ENCODE data around the gene OXT. TPM values are rescaled to one million over a fixed set of nuclear protein-coding genes. Genes with fewer than 3 reads are reported as not detected.

The OXT gene
- total RNA-seq, 1 experiment from 2014 or later = not detected

DNA sequence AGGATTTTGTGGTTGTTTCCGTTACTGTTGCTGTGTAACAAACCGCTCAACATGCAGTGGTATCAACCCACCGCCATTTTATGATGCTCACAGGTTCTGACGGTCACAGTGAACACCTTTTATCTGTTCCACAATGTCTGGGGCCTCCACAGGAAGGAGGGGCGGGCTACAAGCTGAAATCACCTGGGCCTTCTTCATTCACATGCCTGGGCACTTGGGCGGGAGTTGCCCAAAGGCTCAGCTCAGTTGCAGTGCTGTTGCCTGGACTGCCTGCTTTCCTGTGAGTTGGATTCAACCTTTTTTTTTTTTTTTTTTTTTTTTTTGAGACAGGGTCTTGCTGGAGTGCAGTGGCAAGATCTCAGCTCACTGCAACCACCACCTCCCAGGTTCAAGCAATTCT is 29.8 kb downstream of the OXT start:
- DNase-seq = no peak
- Histone ChIP-seq H3K18ac (ENCODE audit: insufficient read length, low read depth, low read length) (no peak overlapping the region), H2BK12ac (ENCODE audit: insufficient read length, low read depth, low read length) (no peak overlapping the region), H3K23ac (ENCODE audit: insufficient read length, low read depth, low read length) (no peak overlapping the region), H2BK120ac (ENCODE audit: low read depth, low read length, poor library complexity, severe bottlenecking) (no peak overlapping the region), H4K5ac (ENCODE audit: insufficient read length, low read depth, low read length) (no peak overlapping the region), H2BK5ac (ENCODE audit: insufficient read length, low read length) (no peak overlapping the region), H3K27ac (ENCODE audit: insufficient read length, low read depth, low read length) (no peak overlapping the region), H2BK15ac (ENCODE audit: low read depth, low read length) (no peak overlapping the region), H3K9ac (ENCODE audit: extremely low read depth, insufficient read length, low read length) (no peak overlapping the region), H2AK5ac (ENCODE audit: insufficient read length, low read length) (no peak overlapping the region), H3K14ac (ENCODE audit: insufficient read depth, low read length) (no peak overlapping the region), H3T11ph (ENCODE audit: low read length) (no peak overlapping the region), H4K91ac (ENCODE audit: insufficient read length, low read depth, low read length) (no peak overlapping the region), H3K56ac (ENCODE audit: insufficient read length, low read depth, low read length) (no peak overlapping the region), H3K9me3 (ENCODE audit: control insufficient read depth, low read depth, low read length) (no peaks in the 10 kb centered on the region), H4K8ac (replicated peaks; ENCODE audit: insufficient read length, low read depth, low read length) (no peak overlapping the region), H3K79me1 (ENCODE audit: insufficient read depth, low read depth, low read length, poor library complexity, severe bottlenecking) (no peaks in the 10 kb centered on the region), H3K27me3 (ENCODE audit: insufficient read depth, low read length) (no peaks in the 10 kb centered on the region), H3K23me2 (ENCODE audit: insufficient read length, low read depth, low read length, poor library complexity, severe bottlenecking) (no peaks in the 10 kb centered on the region), H3K4me2 (ENCODE audit: insufficient read depth, insufficient read length, low read length) (no peak overlapping the region), H2BK20ac (ENCODE audit: low read depth, low read length, poor library complexity, severe bottlenecking) (no peak overlapping the region), H4K20me1 (ENCODE audit: control insufficient read depth, insufficient read depth, insufficient read length) (no peaks in the 10 kb centered on the region), H3K79me2 (ENCODE audit: insufficient read depth, low read length) (no peaks in the 10 kb centered on the region), H3K4me1 (ENCODE audit: insufficient read depth, low read length) (no peaks in the 10 kb centered on the region), H3K4ac (ENCODE audit: low read depth, low read length) (no peak overlapping the region), H2AFZ (ENCODE audit: low read length) (no peak overlapping the region)
- Mint-ChIP-seq H3K9me3 (no peaks in the 10 kb centered on the region), H3K27me3 (ENCODE audit: low read depth) (no peaks in the 10 kb centered on the region; the same call in 1 of the 2 replicates), H3K27ac (no peak overlapping the region), H3K4me1 (peaks cover 8 to 9% of the 10 kb centered on the region in 2 experiments; a peak in 3 of 4 replicates), H3K36me3 (ENCODE audit: insufficient read depth in 1 of 3, low read depth in 3 of 3) (no peaks in the 10 kb centered on the region), H3K4me3 (no peak overlapping the region)
- no CpG with 5 or more reads among the region's 6 CpGs for WGBS (ENCODE audit: extremely low coverage, insufficient read length, low lambda C conversion rate)
- TF ChIP-seq, protein P1, sequence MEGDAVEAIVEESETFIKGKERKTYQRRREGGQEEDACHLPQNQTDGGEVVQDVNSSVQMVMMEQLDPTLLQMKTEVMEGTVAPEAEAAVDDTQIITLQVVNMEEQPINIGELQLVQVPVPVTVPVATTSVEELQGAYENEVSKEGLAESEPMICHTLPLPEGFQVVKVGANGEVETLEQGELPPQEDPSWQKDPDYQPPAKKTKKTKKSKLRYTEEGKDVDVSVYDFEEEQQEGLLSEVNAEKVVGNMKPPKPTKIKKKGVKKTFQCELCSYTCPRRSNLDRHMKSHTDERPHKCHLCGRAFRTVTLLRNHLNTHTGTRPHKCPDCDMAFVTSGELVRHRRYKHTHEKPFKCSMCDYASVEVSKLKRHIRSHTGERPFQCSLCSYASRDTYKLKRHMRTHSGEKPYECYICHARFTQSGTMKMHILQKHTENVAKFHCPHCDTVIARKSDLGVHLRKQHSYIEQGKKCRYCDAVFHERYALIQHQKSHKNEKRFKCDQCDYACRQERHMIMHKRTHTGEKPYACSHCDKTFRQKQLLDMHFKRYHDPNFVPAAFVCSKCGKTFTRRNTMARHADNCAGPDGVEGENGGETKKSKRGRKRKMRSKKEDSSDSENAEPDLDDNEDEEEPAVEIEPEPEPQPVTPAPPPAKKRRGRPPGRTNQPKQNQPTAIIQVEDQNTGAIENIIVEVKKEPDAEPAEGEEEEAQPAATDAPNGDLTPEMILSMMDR (conservative IDR thresholded peaks at IDR 0.05) = no peak
